Activated CD4-positive, alpha-beta memory T cell treated with anti-CD3 and anti-CD28 coated beads, Interleukin-2, amount 10 ng/mL, durations not matched to agents 7 days and 5 days (primary cell): Measurements from ENCODE around the gene TMEM119. TPM values are rescaled to one million over a fixed set of nuclear protein-coding genes. Genes with fewer than 3 reads are reported as not detected.

ENCODE experiments used
- CTCF ChIA-PET: fragments of 350-600 bp; sonication (Branson Sonifier 250); formaldehyde crosslinking; loops from one replicate; lab custom pipeline; 2021; ENCODE audit warnings: antibody characterized with exemption, inconsistent platforms; lab: Charles Lee
- POLR2A ChIA-PET: fragments of 350-600 bp; sonication (Branson Sonifier 250); formaldehyde crosslinking; loops from one replicate; lab custom pipeline; 2021; ENCODE audit warnings: antibody characterized with exemption; lab: Charles Lee
- DNase-seq: peaks from one replicate; pipeline ENCODE4 v3.0.0-alpha.2; 2020
- H3K27ac Mint-ChIP-seq: one replicate; pipeline ENCODE4 v1.8.0; 2021; ENCODE audit warnings: mild to moderate bottlenecking, mixed read lengths
- H3K27me3 Mint-ChIP-seq: one replicate; pipeline ENCODE4 v1.8.0; 2021; ENCODE audit warnings: mixed read lengths
- H3K36me3 Mint-ChIP-seq: one replicate; pipeline ENCODE4 v1.8.0; 2021; ENCODE audit warnings: low read depth, mixed read lengths
- H3K4me1 Mint-ChIP-seq: one replicate; pipeline ENCODE4 v1.8.0; 2021; ENCODE audit warnings: mixed read lengths
- H3K4me3 Mint-ChIP-seq: one replicate; pipeline ENCODE4 v1.8.0; 2021; ENCODE audit warnings: mild to moderate bottlenecking, mixed read lengths
- H3K9me3 Mint-ChIP-seq: one replicate; pipeline ENCODE4 v1.8.0; 2021; ENCODE audit warnings: mixed read lengths
- total RNA-seq, 2 experiments: library from RNA; stranded (reverse); gene quantifications; one replicate each; pipeline ENCODE4 v1.2.3, GENCODE V29; 2021

The TMEM119 gene
- total RNA-seq, 2 experiments from 2014 or later: 0.80 to 1.0 TPM

DNA sequence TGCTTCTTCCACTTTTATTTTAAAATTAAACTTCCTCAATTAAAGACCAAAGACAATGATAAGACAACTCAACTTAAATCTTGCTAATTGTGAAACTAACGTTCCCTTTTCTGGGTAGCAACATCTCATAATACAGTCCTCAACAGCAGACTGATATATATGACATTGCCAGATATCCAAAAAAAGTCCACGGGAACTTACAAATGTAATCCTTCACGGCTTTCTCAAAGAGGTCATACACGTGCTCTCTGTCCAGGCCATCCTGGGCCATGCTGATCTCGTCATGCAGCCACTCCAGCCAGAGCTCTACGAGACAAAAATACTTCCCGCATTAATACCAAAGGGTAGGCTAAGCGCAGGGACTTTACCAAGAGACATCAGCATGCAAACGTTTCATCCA, 50.2 kb downstream of the TMEM119 start:
- Mint-ChIP-seq H3K4me3 (no peak overlapping the region), H3K27ac (no peak overlapping the region), H3K4me1 (peaks cover 30% of the 10 kb centered on the region), H3K27me3 (no peaks in the 10 kb centered on the region), H3K36me3 (peaks cover 61% of the 10 kb centered on the region), H3K9me3 (no peaks in the 10 kb centered on the region)
- no peak for DNase-seq
- CTCF ChIA-PET: no interaction called here
- POLR2A ChIA-PET: no interaction called here

DNA sequence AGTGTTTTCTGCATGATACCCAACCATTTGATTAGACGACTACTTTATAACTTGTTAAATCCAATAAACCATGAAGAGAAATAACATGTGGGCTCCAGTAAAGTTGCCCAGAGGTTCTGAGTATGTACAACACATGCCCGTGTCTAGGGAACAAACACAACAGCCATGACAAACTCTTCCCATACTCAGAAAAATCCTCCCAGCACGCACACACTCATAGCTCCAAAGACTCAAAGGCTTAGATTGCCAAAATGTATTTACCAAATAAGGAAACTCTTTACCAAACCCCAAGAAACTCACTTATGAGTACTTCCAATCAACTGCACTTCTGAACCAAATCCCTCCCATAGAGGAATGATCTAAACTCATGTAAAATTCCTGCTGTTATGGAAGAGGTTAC, 54.2 kb downstream of the TMEM119 start:
- POLR2A ChIA-PET: interaction anchor here (1.4 kb wide), 1 partner anchor 8 kb away, joined by 3 read pairs; no protein-coding TSS in a partner anchor
- CTCF ChIA-PET: no interaction called here
- no peaks in the 10 kb centered on the region for H3K9me3 Mint-ChIP-seq
- no peak for DNase-seq
- no peak overlapping the region for H3K4me3 Mint-ChIP-seq
- H3K27me3 Mint-ChIP-seq: no peaks in the 10 kb centered on the region
- H3K27ac Mint-ChIP-seq: no peak overlapping the region
- H3K36me3 Mint-ChIP-seq: peaks cover 64% of the 10 kb centered on the region
- H3K4me1 Mint-ChIP-seq: peaks cover 18% of the 10 kb centered on the region

DNA sequence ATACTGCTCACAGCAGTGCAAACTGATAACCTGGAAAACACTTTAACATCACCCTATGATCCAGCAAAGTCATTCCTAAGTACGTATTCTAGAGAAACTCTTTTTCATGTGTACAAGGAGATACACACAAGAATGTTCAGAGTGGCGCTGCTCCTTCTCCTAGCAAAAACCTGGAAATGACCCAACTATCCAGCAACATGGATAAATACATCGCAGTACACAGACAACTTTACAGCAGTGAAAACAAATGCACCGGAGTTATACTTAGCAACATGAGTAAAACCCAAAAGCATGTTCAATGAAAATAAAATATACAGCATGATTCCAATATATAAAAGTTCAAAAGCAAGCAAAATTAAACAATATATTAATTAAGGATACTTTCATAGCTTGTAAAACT, 55.6 kb downstream of the TMEM119 start:
- H3K27me3 Mint-ChIP-seq: no peaks in the 10 kb centered on the region
- H3K4me1 Mint-ChIP-seq: peaks cover 18% of the 10 kb centered on the region
- CTCF ChIA-PET: no interaction called here
- POLR2A ChIA-PET: no interaction called here
- no peak overlapping the region for H3K4me3 Mint-ChIP-seq
- H3K9me3 Mint-ChIP-seq: no peaks in the 10 kb centered on the region
- no peak overlapping the region for H3K27ac Mint-ChIP-seq
- DNase-seq: no peak
- H3K36me3 Mint-ChIP-seq: peaks cover 66% of the 10 kb centered on the region

Other genes starting within 250 kb of the TMEM119 start
- 1 to 10 TPM; 6.3 to 7.1 TPM for gene FICD, start 82.8 kb downstream of the TMEM119 start, total RNA-seq
- 10 to 100 TPM; 68.9 to 70.3 TPM for gene SART3, start 36.9 kb downstream of the TMEM119 start, total RNA-seq
- 10 to 100 TPM; 69.9 to 74.1 TPM for gene ISCU, start 35.5 kb downstream of the TMEM119 start, total RNA-seq
- gene SELPLG, start 35.8 kb upstream of the TMEM119 start, total RNA-seq: 100 to 1,000 TPM; 289 to 301 TPM
- gene CORO1C, start 133.4 kb upstream of the TMEM119 start, total RNA-seq: 10 to 100 TPM; 30.9 to 35.7 TPM